HCT116 (cell line): ENCODE results near the gene KMT2D. TPM values are rescaled to one million over a fixed set of nuclear protein-coding genes. Genes with fewer than 3 reads are reported as not detected.

ENCODE experiments used
- ATAC-seq: fragments of 200-7000 bp; cut with Tn5 transposase; 2 replicates; pipeline ENCODE4 v1.9.1; 2020; ENCODE audit warnings: mild to moderate bottlenecking, moderate library complexity
- Bru-seq: library from RNA; stranded (reverse); fragments of 400-500 nt; gene quantifications from one replicate; lab custom pipeline; 2021; lab: Mats Ljungman, UMichigan
- BruChase-seq, 2 experiments: library from RNA; stranded (reverse); fragments of 400-500 nt; gene quantifications; one replicate each; lab custom pipeline; 2021; lab: Mats Ljungman, UMichigan
- BruUV-seq: library from RNA; stranded (reverse); fragments of 400-500 nt; replicated peaks from 2 replicates; lab custom pipeline; 2021; lab: Mats Ljungman, UMichigan
- CTCF ChIA-PET: fragments of 300-600 bp; sonication (Branson Sonifier 250); formaldehyde crosslinking; loops from one replicate; lab custom pipeline; 2021; ENCODE audit warnings: antibody characterized with exemption; lab: Charles Lee
- POLR2A ChIA-PET: fragments of 300-600, 350-600 bp; sonication (Branson Sonifier 250); formaldehyde crosslinking; loops from one replicate; lab custom pipeline; 2021; ENCODE audit warnings: antibody characterized with exemption; lab: Charles Lee
- RAD21 ChIA-PET, 2 experiments: fragments of 300-600 bp; sonication (Branson Sonifier 250); formaldehyde crosslinking; loops; one replicate each; lab custom pipeline; 2023; ENCODE audit warnings: low total read pairs in 2 of 2; ENCODE audit not compliant: uncharacterized antibody in 2 of 2, unreplicated experiment in 2 of 2, low non-redundant PET in 1 of 2; lab: Charles Lee
- DNase-seq: peaks from one replicate; pipeline ENCODE4 v3.0.0-alpha.2; 2010; ENCODE audit warnings: low read depth, low spot score
- H2AFZ ChIP-seq: fragments of 200-600 bp; shearing (Covaris generic), sonication (generic); 2 replicates; pipeline ENCODE4 v1.6.1; 2017; ENCODE audit warnings: low read depth, mixed run types, mixed read lengths, antibody characterized with exemption, low read length; ENCODE audit not compliant: poor library complexity, severe bottlenecking
- H3K27ac ChIP-seq: 2 replicates; pipeline ENCODE4 v1.5.1; 2012; ENCODE audit warnings: low read depth, low read length
- H3K27me3 ChIP-seq: fragments of 200-600 bp; sonication (generic); 2 replicates; pipeline ENCODE4 v1.6.1; 2016; ENCODE audit warnings: mixed run types, low read length, mixed read lengths; ENCODE audit not compliant: insufficient read depth
- H3K36me3 ChIP-seq, 2 experiments: fragments of 200-500 bp in 1 of 2; fragments of 200-600 bp in 1 of 2; sonication (Bioruptor generic) in 1 of 2; sonication (generic) in 1 of 2; 2 replicates each; pipeline versions ENCODE4 v1.5.1 to v1.6.1; 2014 to 2016; ENCODE audit warnings: low read length in 2 of 2, inconsistent platforms in 1 of 2, mixed read lengths in 1 of 2, mixed run types in 1 of 2; ENCODE audit not compliant: insufficient read depth in 2 of 2, control insufficient read depth in 1 of 2
- H3K4me1 ChIP-seq, 2 experiments: fragments of 200-600 bp in 1 of 2; sonication (generic) in 1 of 2; 2 replicates each; pipeline versions ENCODE4 v1.5.1 to v1.6.1; 2012 to 2017; ENCODE audit warnings: low read length in 2 of 2, inconsistent platforms in 1 of 2, mild to moderate bottlenecking in 1 of 2, mixed read lengths in 1 of 2, mixed run types in 1 of 2, moderate library complexity in 1 of 2; ENCODE audit not compliant: insufficient read depth in 2 of 2, control insufficient read depth in 1 of 2
- H3K4me2 ChIP-seq: fragments of 200-600 bp; sonication (generic); 2 replicates; pipeline ENCODE4 v1.6.1; 2017; ENCODE audit warnings: mixed run types, low read length, mixed read lengths
- H3K4me3 ChIP-seq, 2 experiments: fragments of 200-600 bp in 1 of 2; sonication (generic) in 1 of 2; replicated peaks in 1 of 2; 2 replicates each; pipeline ENCODE4 v1.5.1; 2011 to 2016; ENCODE audit warnings: low read length in 2 of 2, control low read depth in 1 of 2, low read depth in 1 of 2, mild to moderate bottlenecking in 1 of 2, mixed read lengths in 1 of 2, mixed run types in 1 of 2
- H3K79me2 ChIP-seq: fragments of 200-600 bp; sonication (generic); 2 replicates; pipeline ENCODE4 v1.6.1; 2017; ENCODE audit warnings: mild to moderate bottlenecking, mixed run types, low read length, moderate library complexity, mixed read lengths; ENCODE audit not compliant: insufficient read depth
- H3K9ac ChIP-seq: fragments of 200-600 bp; sonication (generic); 2 replicates; pipeline ENCODE4 v1.6.1; 2016; ENCODE audit warnings: low read length, mixed read lengths
- H3K9me2 ChIP-seq: fragments of 200-600 bp; sonication (generic), shearing (Covaris generic); 2 replicates; pipeline ENCODE4 v1.6.1; 2017; ENCODE audit warnings: mixed run types, mild to moderate bottlenecking, moderate library complexity; ENCODE audit not compliant: insufficient read depth
- H3K9me3 ChIP-seq, 2 experiments: fragments of 200-500 bp in 1 of 2; fragments of 200-600 bp in 1 of 2; sonication (Bioruptor generic) in 1 of 2; sonication (generic) in 1 of 2; 2 replicates each; pipeline ENCODE4 v1.6.1; 2014 to 2017; ENCODE audit warnings: low read length in 2 of 2, mixed read lengths in 2 of 2, inconsistent platforms in 1 of 2, low read depth in 1 of 2, mild to moderate bottlenecking in 1 of 2, mixed run types in 1 of 2, moderate library complexity in 1 of 2; ENCODE audit not compliant: control insufficient read depth in 1 of 2, insufficient read depth in 1 of 2
- H4K20me1 ChIP-seq: fragments of 200-600 bp; sonication (generic), shearing (Covaris generic); 2 replicates; pipeline ENCODE4 v1.6.1; 2017; ENCODE audit warnings: mixed run types, mild to moderate bottlenecking, moderate library complexity; ENCODE audit not compliant: insufficient read depth
- CBX3 ChIP-seq: IDR thresholded peaks from 2 replicates; pipeline ENCODE4 v1.6.1; 2012; ENCODE audit warnings: low read depth
- CTCF ChIP-seq, 3 experiments: fragments of 200-600 bp in 1 of 3; sonication (generic) in 1 of 3; IDR thresholded peaks in 2 of 3; conservative IDR thresholded peaks in 1 of 3; 2 replicates each; pipeline ENCODE4 v1.5.1; 2012 to 2017; ENCODE audit warnings: low read depth in 2 of 3, low read length in 2 of 3, antibody characterized with exemption in 1 of 3, borderline replicate concordance in 1 of 3, control low read depth in 1 of 3, mild to moderate bottlenecking in 1 of 3, mixed read lengths in 1 of 3, mixed run types in 1 of 3, moderate library complexity in 1 of 3; ENCODE audit not compliant: insufficient read depth in 1 of 3
- EGR1 ChIP-seq: IDR thresholded peaks from 2 replicates; pipeline ENCODE4 v1.6.1; 2012; ENCODE audit warnings: low read depth
- ELF1 ChIP-seq: IDR thresholded peaks from 2 replicates; pipeline ENCODE4 v1.6.1; 2012; ENCODE audit warnings: low read depth, borderline replicate concordance
- EZH2 ChIP-seq: fragments of 200-600 bp; sonication (generic); IDR thresholded peaks from 2 replicates; pipeline ENCODE4 v1.6.1; 2017; ENCODE audit warnings: antibody characterized with exemption, mixed run types
- FOSL1 ChIP-seq: IDR thresholded peaks from 2 replicates; pipeline ENCODE4 v1.6.1; 2012; ENCODE audit warnings: low read depth
- JUND ChIP-seq: IDR thresholded peaks from 2 replicates; pipeline ENCODE4 v1.6.1; 2012
- POLR2A ChIP-seq: IDR thresholded peaks from 2 replicates; pipeline ENCODE4 v1.7.0; 2011; ENCODE audit warnings: borderline replicate concordance; ENCODE audit not compliant: insufficient read depth, insufficient read length; ENCODE audit errors: extremely low read depth
- POLR2AphosphoS5 ChIP-seq: IDR thresholded peaks from 2 replicates; pipeline ENCODE4 v1.6.1; 2011; ENCODE audit warnings: mild to moderate bottlenecking, low read depth, low read length, moderate library complexity
- RAD21 ChIP-seq: IDR thresholded peaks from 2 replicates; pipeline ENCODE4 v1.6.1; 2012; ENCODE audit warnings: low read depth, mild to moderate bottlenecking
- REST ChIP-seq: IDR thresholded peaks from 2 replicates; pipeline ENCODE4 v1.6.1; 2012; ENCODE audit warnings: low read depth
- SIN3A ChIP-seq: IDR thresholded peaks from 2 replicates; pipeline ENCODE4 v1.6.1; 2012; ENCODE audit warnings: low read depth
- TCF7L2 ChIP-seq: IDR thresholded peaks from 2 replicates; pipeline ENCODE4 v1.7.0; 2011; ENCODE audit warnings: borderline replicate concordance, inconsistent platforms; ENCODE audit not compliant: insufficient read depth, insufficient read length; ENCODE audit errors: extremely low read depth
- YY1 ChIP-seq: IDR thresholded peaks from 2 replicates; pipeline ENCODE4 v1.6.1; 2011; ENCODE audit warnings: low read length, low read depth, moderate library complexity, mild to moderate bottlenecking; ENCODE audit not compliant: insufficient replicate concordance; ENCODE audit errors: extremely low read depth
- ZFX ChIP-seq: fragments of 450-650 bp; IDR thresholded peaks from 2 replicates; pipeline ENCODE4 v1.6.1; 2017
- ZNF274 ChIP-seq: fragments of 200-500 bp; sonication (Bioruptor generic); IDR thresholded peaks from 2 replicates; pipeline ENCODE4 v1.6.1; 2014; ENCODE audit warnings: mild to moderate bottlenecking, low read depth, low read length, inconsistent platforms
- intact Hi-C: fragments of 100-400 bp; cut with micrococcal nuclease; formaldehyde crosslinking; loops from 2 replicates; pipeline ENCODE4 v1.10.0; 2022
- long read RNA-seq: library from polyadenylated mRNA; unstranded; transcript quantifications from one replicate; pipeline ENCODE4 v2.0.0, GENCODE V29; 2021; ENCODE audit not compliant: unreplicated experiment
- polyA plus RNA-seq: library from polyadenylated mRNA; unstranded; fragments of >200 nt; gene quantifications from 2 replicates; pipeline ENCODE4 v1.2.1, GENCODE V29; 2012; ENCODE audit warnings: missing spikeins
- total RNA-seq: library from RNA; stranded (reverse); gene quantifications from one replicate; pipeline ENCODE4 v1.2.1, GENCODE V29; 2021; ENCODE audit not compliant: unreplicated experiment
- TF ChIP-seq, protein P1 (sequence below): IDR thresholded peaks from 2 replicates; pipeline ENCODE4 v1.6.1; 2011; ENCODE audit warnings: mild to moderate bottlenecking, low read length, moderate library complexity; ENCODE audit not compliant: insufficient replicate concordance; ENCODE audit errors: extremely low read depth

Gene KMT2D
- total RNA-seq (71.3 TPM), Bru-seq, nascent RNA (percentile 79 among the genes with signal in this experiment), BruChase-seq, experiment 1, labeled RNA remaining after a 6-hour chase (percentile 98 among the genes with signal in this experiment), BruChase-seq, experiment 2, labeled RNA remaining after a 2-hour chase (percentile 95 among the genes with signal in this experiment)
- polyA plus RNA-seq = 48.0 and 54.6 TPM in 2 replicates
- long read RNA-seq, partial matches to known transcripts = 2 of 13 reads
- long read RNA-seq, other reads (novel, unspliced or antisense) = 11 of 13 reads

GRCh38 chr12:49060237-49061156, at the start of gene KMT2D:
TSS of gene KMT2D (minus strand) at chr12:49060794. CDS start at chr12:49055324, 5,470 bp downstream.
- peak within 1 kb of the TSS; percentile 76 to 92 for H3K4me3 ChIP-seq
- peak within 1 kb of the TSS; percentile 89 for H3K27ac ChIP-seq
- H3K9me3 ChIP-seq = no peaks in the 10 kb centered on the region
- RAD21 ChIA-PET = no interaction called here
- H3K4me2 ChIP-seq = peak within 1 kb of the TSS; percentile 97
- intact Hi-C loops = no loop called here
- no TSS peak for BruUV-seq
- H4K20me1 ChIP-seq = no peaks in the 10 kb centered on the region
- H3K27me3 ChIP-seq = no peaks in the 10 kb centered on the region
- DNase-seq (peak; percentile 91), ATAC-seq (peak; percentile 73)
- peaks cover 59% of the 10 kb centered on the region for H3K79me2 ChIP-seq
- peak within 1 kb of the TSS; percentile 77 for H2AFZ ChIP-seq
- no peaks in the 10 kb centered on the region for H3K9me2 ChIP-seq
- H3K36me3 ChIP-seq = no peaks in the 10 kb centered on the region; a peak in 1 of 4 replicates
- POLR2A ChIA-PET = no interaction called here
- peak within 1 kb of the TSS; percentile 97 for H3K9ac ChIP-seq
- peaks cover 17 to 48% of the 10 kb centered on the region in 2 experiments for H3K4me1 ChIP-seq
- CTCF ChIA-PET = no interaction called here
- no peak for TF ChIP-seq RAD21
- peak; percentile 22 for TF ChIP-seq POLR2A
- TF ChIP-seq REST = no peak
- TF ChIP-seq ELF1 = no peak
- TF ChIP-seq POLR2AphosphoS5 = peak; percentile 77
- no peak for TF ChIP-seq EZH2
- TF ChIP-seq SIN3A = peak; percentile 96
- TF ChIP-seq JUND = peak; percentile 67; the same call in 1 of the 2 replicates
- TF ChIP-seq CTCF (IDR thresholded peaks at IDR 0.05 in 2 of 3, conservative IDR thresholded peaks at IDR 0.05 in 1 of 3; ENCODE audit: borderline replicate concordance in 1 of 3, insufficient read depth in 1 of 3, low read depth in 2 of 3, low read length in 2 of 3) = peak in 2 of 3 experiments; percentile 18 to 35; a peak in 3 of 6 replicates
- TF ChIP-seq ZFX = peak; percentile 94
- TF ChIP-seq, protein P1, sequence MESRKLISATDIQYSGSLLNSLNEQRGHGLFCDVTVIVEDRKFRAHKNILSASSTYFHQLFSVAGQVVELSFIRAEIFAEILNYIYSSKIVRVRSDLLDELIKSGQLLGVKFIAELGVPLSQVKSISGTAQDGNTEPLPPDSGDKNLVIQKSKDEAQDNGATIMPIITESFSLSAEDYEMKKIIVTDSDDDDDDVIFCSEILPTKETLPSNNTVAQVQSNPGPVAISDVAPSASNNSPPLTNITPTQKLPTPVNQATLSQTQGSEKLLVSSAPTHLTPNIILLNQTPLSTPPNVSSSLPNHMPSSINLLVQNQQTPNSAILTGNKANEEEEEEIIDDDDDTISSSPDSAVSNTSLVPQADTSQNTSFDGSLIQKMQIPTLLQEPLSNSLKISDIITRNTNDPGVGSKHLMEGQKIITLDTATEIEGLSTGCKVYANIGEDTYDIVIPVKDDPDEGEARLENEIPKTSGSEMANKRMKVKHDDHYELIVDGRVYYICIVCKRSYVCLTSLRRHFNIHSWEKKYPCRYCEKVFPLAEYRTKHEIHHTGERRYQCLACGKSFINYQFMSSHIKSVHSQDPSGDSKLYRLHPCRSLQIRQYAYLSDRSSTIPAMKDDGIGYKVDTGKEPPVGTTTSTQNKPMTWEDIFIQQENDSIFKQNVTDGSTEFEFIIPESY = no peak
- peak; percentile 75 for TF ChIP-seq TCF7L2
- peak; percentile 82 for TF ChIP-seq YY1
- 0 out of 2 replicates have a peak, but pooled peaks have one; percentile 41 for TF ChIP-seq EGR1
- no peak for TF ChIP-seq ZNF274
- TF ChIP-seq CBX3 = peak; percentile 94
- TF ChIP-seq FOSL1 = no peak
